Calu3 (cell line): ENCODE measurements around the gene PCDHGA7. TPM values are rescaled to one million over a fixed set of nuclear protein-coding genes. Genes with fewer than 3 reads are reported as not detected.
"Not testable (repeated sequence)": the region's sequence is repeated elsewhere in the genome, so short reads cannot be mapped to it uniquely, and the experiment has no call there.

Experiments
- BruUV-seq: library from RNA; stranded (reverse); fragments of 400-500 nt; replicated peaks from 2 replicates; lab custom pipeline; 2021; lab: Mats Ljungman, UMichigan
- CTCF ChIA-PET: fragments of 300-600 bp; sonication (Branson Sonifier 250); formaldehyde crosslinking; loops from one replicate; lab custom pipeline; 2022; ENCODE audit warnings: antibody characterized with exemption; lab: Charles Lee
- DNase-seq: peaks from one replicate; pipeline ENCODE4 v3.0.0; 2022
- H3K27ac Mint-ChIP-seq: one replicate; pipeline ENCODE4 v1.8.0; 2022; ENCODE audit warnings: mixed read lengths; ENCODE audit not compliant: unreplicated experiment
- H3K27me3 Mint-ChIP-seq: one replicate; pipeline ENCODE4 v1.8.0; 2022; ENCODE audit warnings: mixed read lengths; ENCODE audit not compliant: unreplicated experiment
- H3K36me3 Mint-ChIP-seq: one replicate; pipeline ENCODE4 v1.8.0; 2022; ENCODE audit warnings: mild to moderate bottlenecking, moderate library complexity, mixed read lengths; ENCODE audit not compliant: insufficient read depth, unreplicated experiment
- H3K4me1 Mint-ChIP-seq: one replicate; pipeline ENCODE4 v1.8.0; 2022; ENCODE audit warnings: mild to moderate bottlenecking, low read depth, mixed read lengths; ENCODE audit not compliant: unreplicated experiment
- H3K4me3 Mint-ChIP-seq: one replicate; pipeline ENCODE4 v1.8.0; 2022; ENCODE audit warnings: mild to moderate bottlenecking, low read depth, moderate library complexity, mixed read lengths; ENCODE audit not compliant: unreplicated experiment
- H3K9me3 Mint-ChIP-seq: one replicate; pipeline ENCODE4 v1.8.0; 2022; ENCODE audit warnings: low read depth, mixed read lengths; ENCODE audit not compliant: unreplicated experiment
- CTCF ChIP-seq: fragments of 200-600 bp; IDR thresholded peaks from one replicate; pipeline ENCODE4 v1.8.0; 2022; ENCODE audit warnings: antibody characterized with exemption; ENCODE audit not compliant: unreplicated experiment
- intact Hi-C: fragments of 100-400 bp; cut with micrococcal nuclease; formaldehyde crosslinking; loops from one replicate; pipeline ENCODE4 v1.10.0; 2022; ENCODE audit not compliant: unreplicated experiment
- total RNA-seq: library from RNA; stranded (reverse); gene quantifications from 2 replicates; pipeline ENCODE4 v1.2.3, GENCODE V29; 2022

The PCDHGA7 gene
- total RNA-seq, 1 experiment from 2014 or later, result 0.90 TPM

GRCh38 chr5:141389153-141390042, 6.9 kb downstream of the PCDHGA7 start:
- no peak overlapping the region for H3K4me3 Mint-ChIP-seq
- peaks cover 17% of the 10 kb centered on the region for H3K9me3 Mint-ChIP-seq
- peaks cover 9% of the 10 kb centered on the region for H3K36me3 Mint-ChIP-seq
- CTCF ChIA-PET, result no interaction called here
- BruUV-seq, result no TSS peak
- H3K4me1 Mint-ChIP-seq, result no peaks in the 10 kb centered on the region
- DNase-seq, result no peak
- TF ChIP-seq CTCF, result no peak
- H3K27me3 Mint-ChIP-seq, result no peaks in the 10 kb centered on the region
- intact Hi-C loops, result no loop called here
- H3K27ac Mint-ChIP-seq, result no peak overlapping the region

GRCh38 chr5:141392429-141393198, 10.1 kb downstream of the PCDHGA7 start, which contains the start of gene PCDHGA8:
PCDHGA8 (plus strand) TSS chr5:141392633; CDS start chr5:141392814, 181 bp downstream.
- Mint-ChIP-seq H3K4me3 (no peak within 1 kb of the TSS), H3K4me1 (no peaks in the 10 kb centered on the region), H3K27ac (no peak within 1 kb of the TSS), H3K9me3 (peaks cover 20% of the 10 kb centered on the region), H3K27me3 (no peaks in the 10 kb centered on the region), H3K36me3 (peaks cover 9% of the 10 kb centered on the region)
- intact Hi-C loops, result no loop called here
- CTCF ChIA-PET, result no interaction called here
- no peak for DNase-seq
- no peak for TF ChIP-seq CTCF
- BruUV-seq, result no TSS peak

- peaks cover 20% of the 10 kb centered on the region for H3K9me3 Mint-ChIP-seq
- CTCF ChIA-PET, result no interaction called here
These were observed 10.7 kb downstream of the PCDHGA7 start for GRCh38 chr5:141393267-141393666.

GRCh38 chr5:141394401-141395187, 12.1 kb downstream of the PCDHGA7 start:
- H3K27ac Mint-ChIP-seq, intact Hi-C loops, BruUV-seq, H3K4me1 Mint-ChIP-seq, DNase-seq, CTCF ChIA-PET, H3K27me3 Mint-ChIP-seq, H3K4me3 Mint-ChIP-seq: not testable (repeated sequence)
- H3K9me3 Mint-ChIP-seq, result peaks cover 13% of the 10 kb centered on the region
- peaks cover 13% of the 10 kb centered on the region for H3K36me3 Mint-ChIP-seq

More at GRCh38 chr5:141393267-141393666, 10.7 kb downstream of the PCDHGA7 start:
- Mint-ChIP-seq H3K27ac (no peak overlapping the region), H3K4me3 (no peak overlapping the region), H3K27me3 (no peaks in the 10 kb centered on the region), H3K36me3 (peaks cover 9% of the 10 kb centered on the region), H3K4me1 (no peaks in the 10 kb centered on the region)
- no TSS peak for BruUV-seq
- TF ChIP-seq CTCF, result no peak
- intact Hi-C loops, result no loop called here
- no peak for DNase-seq
